Cardiac muscle cell (in vitro differentiated cells and primary cell): Measurements from ENCODE around the gene TSNAXIP1. TPM values are rescaled to one million over a fixed set of nuclear protein-coding genes. Genes with fewer than 3 reads are reported as not detected.
A peak's percentile ranks its signal among the peaks of the same experiment; 100 is the strongest.

Experiments used
- DNase-seq, 2 donors: peaks; one replicate each; pipeline versions ENCODE4 v3.0.0 to v3.0.0-alpha.2; 2010 to 2017; ENCODE audit warnings: low read depth in 1 of 2, low spot score in 1 of 2
- H3K27ac ChIP-seq: fragments of 200-600 bp; sonication (generic); 2 replicates; pipeline ENCODE4 v1.5.1; 2016
- H3K27me3 ChIP-seq: fragments of 200-600 bp; sonication (generic); 2 replicates; pipeline ENCODE4 v1.6.0; 2016; ENCODE audit warnings: control low read depth
- H3K36me3 ChIP-seq: fragments of 200-600 bp; sonication (generic); 2 replicates; pipeline ENCODE4 v1.5.1; 2016; ENCODE audit warnings: control low read depth
- H3K4me1 ChIP-seq: fragments of 200-600 bp; sonication (generic); 2 replicates; pipeline ENCODE4 v1.8.1; 2017; ENCODE audit warnings: low read depth, mild to moderate bottlenecking, mixed run types
- H3K4me3 ChIP-seq: fragments of 200-600 bp; sonication (generic); 2 replicates; pipeline ENCODE4 v1.5.1; 2016; ENCODE audit warnings: mild to moderate bottlenecking
- H3K9me3 ChIP-seq: fragments of 200-600 bp; sonication (generic); 2 replicates; pipeline ENCODE4 v1.5.1; 2017; ENCODE audit warnings: low read depth, mild to moderate bottlenecking, control low read depth
- CTCF ChIP-seq: IDR thresholded peaks from 2 replicates; pipeline ENCODE4 v1.5.1; 2012; ENCODE audit warnings: low read depth, mild to moderate bottlenecking, low read length
- polyA plus RNA-seq: library from polyadenylated mRNA; unstranded; fragments of >200 nt; fragmentation: Nextera tagmentation; extraction: Ambion mirVana; gene quantifications from 2 replicates; pipeline ENCODE4 v1.2.1, GENCODE V29; 2016
- total RNA-seq: library from RNA; depleted of rRNA; stranded (reverse); fragments of >200 nt; gene quantifications from 2 replicates; pipeline ENCODE4 v1.2.3, GENCODE V29; 2016

TSNAXIP1 gene
- 1.1 and 4.0 TPM in 2 replicates for total RNA-seq
- polyA plus RNA-seq, result 1.7 and 3.0 TPM in 2 replicates

- peaks cover 3% of the 10 kb centered on the region for H3K36me3 ChIP-seq
- no peak within 1 kb of the TSS for H3K27ac ChIP-seq
- peak; percentile 99 for DNase-seq
- peaks cover 4% of the 10 kb centered on the region for H3K4me1 ChIP-seq
- H3K9me3 ChIP-seq, result no peaks in the 10 kb centered on the region
- peaks cover 63% of the 10 kb centered on the region for H3K27me3 ChIP-seq
- TF ChIP-seq CTCF, result no peak
- peak within 1 kb of the TSS; percentile 68 for H3K4me3 ChIP-seq
Measured at GRCh38 chr16:67806428-67807147, at the start of gene TSNAXIP1, which contains the start of gene RANBP10. Gene TSNAXIP1 (plus strand): TSS chr16:67806889. CDS start chr16:67807150, 261 bp downstream. Gene RANBP10 (minus strand): TSS chr16:67806560. CDS start chr16:67806536, 24 bp downstream.

- no peaks in the 10 kb centered on the region for H3K9me3 ChIP-seq
- DNase-seq, result no peak
- H3K4me1 ChIP-seq, result no peaks in the 10 kb centered on the region
- TF ChIP-seq CTCF, result no peak
- H3K27ac ChIP-seq, result no peak overlapping the region
- H3K27me3 ChIP-seq, result peaks cover 98% of the 10 kb centered on the region
- H3K36me3 ChIP-seq, result no peaks in the 10 kb centered on the region
- H3K4me3 ChIP-seq, result no peak overlapping the region
Measured at GRCh38 chr16:67758006-67758405, 48.7 kb upstream of the TSNAXIP1 start.

- H3K36me3 ChIP-seq, result no peaks in the 10 kb centered on the region
- DNase-seq, result no peak
Measured at GRCh38 chr16:67758966-67759365, 47.7 kb upstream of the TSNAXIP1 start.

GRCh38 chr16:67760206-67760955 lies 46.3 kb upstream of the TSNAXIP1 start:
- Histone ChIP-seq H3K27me3 (peaks cover 98% of the 10 kb centered on the region), H3K36me3 (no peaks in the 10 kb centered on the region), H3K27ac (no peak overlapping the region), H3K4me1 (no peaks in the 10 kb centered on the region), H3K9me3 (no peaks in the 10 kb centered on the region), H3K4me3 (no peak overlapping the region)
- no peak for TF ChIP-seq CTCF
- DNase-seq, result no peak

More at GRCh38 chr16:67758966-67759365, 47.7 kb upstream of the TSNAXIP1 start:
- Histone ChIP-seq H3K4me3 (no peak overlapping the region), H3K27me3 (peaks cover 98% of the 10 kb centered on the region), H3K27ac (no peak overlapping the region), H3K9me3 (no peaks in the 10 kb centered on the region), H3K4me1 (no peaks in the 10 kb centered on the region)
- no peak for TF ChIP-seq CTCF

- TF ChIP-seq CTCF, result no peak
- no peak overlapping the region for H3K27ac ChIP-seq
- no peak for DNase-seq
- H3K36me3 ChIP-seq, result no peaks in the 10 kb centered on the region
- H3K4me3 ChIP-seq, result no peak overlapping the region
- H3K27me3 ChIP-seq, result peaks cover 100% of the 10 kb centered on the region
- no peaks in the 10 kb centered on the region for H3K4me1 ChIP-seq
- H3K9me3 ChIP-seq, result no peaks in the 10 kb centered on the region
Measured at GRCh38 chr16:67760956-67761230, 45.8 kb upstream of the TSNAXIP1 start.
